NT2/D1 (cell line): Measurements from ENCODE around the gene MRPS14.

Source experiments
- SUZ12 ChIP-seq: IDR thresholded peaks from 2 replicates; pipeline ENCODE4 v1.6.1; 2011; ENCODE audit not compliant: insufficient read length, insufficient read depth; ENCODE audit errors: extremely low read depth
- YY1 ChIP-seq: IDR thresholded peaks from 2 replicates; pipeline ENCODE4 v1.6.1; 2011; ENCODE audit not compliant: insufficient read length, insufficient read depth
- ZNF274 ChIP-seq: IDR thresholded peaks from 2 replicates; pipeline ENCODE4 v1.6.1; 2011; ENCODE audit warnings: mild to moderate bottlenecking, low read depth, low read length

GRCh38 chr1:174967845-174968705 is 55.1 kb downstream of the MRPS14 start:
- TF ChIP-seq SUZ12 (no peak), ZNF274 (no peak), YY1 (no peak)
